Bronchial epithelial cell (primary cell): ENCODE measurements around the gene PCDH11Y. TPM values are rescaled to one million over a fixed set of nuclear protein-coding genes. Genes with fewer than 3 reads are reported as not detected.
"Not testable (repeated sequence)": the region's sequence is repeated elsewhere in the genome, so short reads cannot be mapped to it uniquely, and the experiment has no call there.

Experiments used
- DNase-seq: peaks from one replicate; pipeline ENCODE4 v3.0.0-alpha.2; 2010; ENCODE audit warnings: low read depth
- FAIRE-seq: peaks from 2 replicates; lab custom pipeline; 2011; peaks lifted over from hg19 to GRCh38; lab: Jason Lieb, UNC
- H3K27me3 ChIP-seq: 2 replicates; pipeline ENCODE4 v1.5.1; 2011; ENCODE audit warnings: low read length; ENCODE audit not compliant: control insufficient read depth, insufficient read depth
- H3K36me3 ChIP-seq: 2 replicates; pipeline ENCODE4 v1.5.1; 2011; ENCODE audit warnings: low read length; ENCODE audit not compliant: control insufficient read depth, insufficient read depth
- H3K4me3 ChIP-seq: 2 replicates; pipeline ENCODE4 v1.5.1; 2011; ENCODE audit warnings: mild to moderate bottlenecking, low read depth, low read length, control low read depth
- total RNA-seq: library from RNA; depleted of rRNA; stranded (reverse); fragments of >200 nt; gene quantifications from 2 replicates; pipeline ENCODE4 v1.2.1, GENCODE V29; 2014

Gene PCDH11Y
- total RNA-seq, 1 donor from 2014 or later = not detected

GRCh38 chrY:5708727-5709126 is 708.6 kb downstream of the PCDH11Y start:
- not testable (repeated sequence) for FAIRE-seq, H3K4me3 ChIP-seq

GRCh38 chrY:5709788-5710381 is 709.8 kb downstream of the PCDH11Y start:
- not testable (repeated sequence) for H3K36me3 ChIP-seq, FAIRE-seq, H3K4me3 ChIP-seq, H3K27me3 ChIP-seq, DNase-seq

More at GRCh38 chrY:5708727-5709126, 708.6 kb downstream of the PCDH11Y start:
- not testable (repeated sequence) for H3K36me3 ChIP-seq, H3K27me3 ChIP-seq, DNase-seq

DNA sequence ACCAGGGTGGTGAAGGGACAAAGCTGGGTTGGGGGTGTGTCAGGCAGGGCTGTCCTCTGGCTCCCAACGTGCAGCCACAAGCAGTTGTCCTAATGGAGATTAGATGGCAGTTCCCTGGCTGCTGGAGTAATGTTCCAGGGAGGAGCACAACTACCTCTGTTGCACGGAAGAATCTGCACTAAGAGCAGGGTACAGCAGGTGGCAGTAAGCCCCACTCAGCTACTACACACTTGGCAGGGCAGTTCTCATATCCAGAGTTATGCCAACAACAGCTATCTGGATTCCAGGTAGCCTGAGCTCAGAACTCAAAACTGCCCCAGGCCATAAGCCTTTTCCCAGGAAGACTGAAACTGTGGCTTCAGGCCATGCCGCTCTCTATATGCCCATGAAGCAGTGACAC is 761.3 kb downstream of the PCDH11Y start:
- H3K27me3 ChIP-seq, FAIRE-seq, H3K36me3 ChIP-seq, H3K4me3 ChIP-seq, DNase-seq: not testable (repeated sequence)

GRCh38 chrY:5776485-5776884 is 776.4 kb downstream of the PCDH11Y start:
- H3K4me3 ChIP-seq, DNase-seq, H3K27me3 ChIP-seq, H3K36me3 ChIP-seq, FAIRE-seq: not testable (repeated sequence)
